GM20000 (cell line): ENCODE measurements around the gene CD99L2.

Experiments used
- DNase-seq: peaks from one replicate; pipeline ENCODE4 v3.0.0; 2012; ENCODE audit warnings: low spot score
- TF ChIP-seq, protein P1 (sequence below): IDR thresholded peaks from 2 replicates; pipeline ENCODE4 v1.5.1; 2012; ENCODE audit warnings: mild to moderate bottlenecking, control low read depth; ENCODE audit errors: extremely low read depth, missing control alignments

Gene CD99L2

DNA sequence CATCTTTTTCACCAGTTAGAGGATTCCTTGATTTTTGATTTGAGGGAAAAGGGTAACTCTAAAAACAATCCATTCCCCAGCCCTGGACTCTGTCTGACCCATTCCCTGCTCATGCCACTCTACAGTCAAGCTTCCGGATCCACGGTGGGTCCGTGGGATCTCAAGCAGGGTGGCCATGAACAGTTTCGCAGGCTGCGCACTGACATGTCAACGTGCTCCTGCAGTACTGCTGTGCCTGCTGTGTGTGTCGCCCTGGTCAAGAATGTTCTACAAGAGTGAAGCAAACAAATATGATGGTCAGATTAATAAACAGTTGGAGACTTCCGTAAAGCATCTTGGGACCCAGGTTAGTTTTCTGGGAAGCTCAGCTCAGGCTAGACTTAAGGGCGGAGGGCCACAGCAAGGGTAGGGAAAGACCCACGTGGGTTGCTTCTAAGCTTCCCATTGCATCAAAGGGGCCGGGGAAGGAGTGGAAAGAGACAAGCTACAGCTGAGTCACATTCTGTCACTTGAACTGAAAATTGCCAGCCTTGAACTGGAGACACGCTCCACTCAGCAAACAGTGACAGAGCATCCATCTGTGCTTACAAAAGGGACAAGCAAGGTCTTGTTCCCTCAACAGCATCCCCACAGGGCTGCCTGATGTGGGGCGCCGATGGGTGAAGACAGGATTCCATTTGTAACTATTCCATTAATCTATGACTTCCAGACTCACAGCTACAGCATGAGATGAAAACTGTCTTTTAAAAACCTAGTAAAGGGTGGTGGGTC lies 123.5 kb downstream of the CD99L2 start:
- TF ChIP-seq, protein P1, sequence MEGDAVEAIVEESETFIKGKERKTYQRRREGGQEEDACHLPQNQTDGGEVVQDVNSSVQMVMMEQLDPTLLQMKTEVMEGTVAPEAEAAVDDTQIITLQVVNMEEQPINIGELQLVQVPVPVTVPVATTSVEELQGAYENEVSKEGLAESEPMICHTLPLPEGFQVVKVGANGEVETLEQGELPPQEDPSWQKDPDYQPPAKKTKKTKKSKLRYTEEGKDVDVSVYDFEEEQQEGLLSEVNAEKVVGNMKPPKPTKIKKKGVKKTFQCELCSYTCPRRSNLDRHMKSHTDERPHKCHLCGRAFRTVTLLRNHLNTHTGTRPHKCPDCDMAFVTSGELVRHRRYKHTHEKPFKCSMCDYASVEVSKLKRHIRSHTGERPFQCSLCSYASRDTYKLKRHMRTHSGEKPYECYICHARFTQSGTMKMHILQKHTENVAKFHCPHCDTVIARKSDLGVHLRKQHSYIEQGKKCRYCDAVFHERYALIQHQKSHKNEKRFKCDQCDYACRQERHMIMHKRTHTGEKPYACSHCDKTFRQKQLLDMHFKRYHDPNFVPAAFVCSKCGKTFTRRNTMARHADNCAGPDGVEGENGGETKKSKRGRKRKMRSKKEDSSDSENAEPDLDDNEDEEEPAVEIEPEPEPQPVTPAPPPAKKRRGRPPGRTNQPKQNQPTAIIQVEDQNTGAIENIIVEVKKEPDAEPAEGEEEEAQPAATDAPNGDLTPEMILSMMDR: no peak
- no peak for DNase-seq

- TF ChIP-seq, protein P1: no peak
- no peak for DNase-seq
Observed at GRCh38 chrX:150773634-150774033, 124.8 kb downstream of the CD99L2 start.

DNA sequence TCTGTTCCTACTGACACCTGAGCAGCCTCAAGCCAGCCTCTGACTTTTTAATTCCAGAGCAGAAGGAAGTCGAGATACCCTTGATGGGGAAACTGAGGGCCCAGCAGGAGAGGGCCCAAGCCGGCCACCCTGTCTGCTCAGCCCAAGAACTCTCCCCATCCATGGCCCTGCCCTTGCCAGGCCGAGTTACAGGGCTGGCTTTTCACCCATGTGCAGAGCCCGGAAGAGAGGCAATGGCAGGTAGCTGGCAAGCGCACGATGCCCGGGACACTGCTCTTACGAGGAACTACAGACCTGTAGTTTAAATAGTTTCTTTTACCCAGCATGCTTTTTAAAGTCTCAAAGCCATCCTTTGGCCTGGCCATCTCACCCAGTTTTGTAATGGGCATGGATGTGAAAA lies 125.4 kb downstream of the CD99L2 start:
- TF ChIP-seq, protein P1: no peak
- DNase-seq: no peak

DNA sequence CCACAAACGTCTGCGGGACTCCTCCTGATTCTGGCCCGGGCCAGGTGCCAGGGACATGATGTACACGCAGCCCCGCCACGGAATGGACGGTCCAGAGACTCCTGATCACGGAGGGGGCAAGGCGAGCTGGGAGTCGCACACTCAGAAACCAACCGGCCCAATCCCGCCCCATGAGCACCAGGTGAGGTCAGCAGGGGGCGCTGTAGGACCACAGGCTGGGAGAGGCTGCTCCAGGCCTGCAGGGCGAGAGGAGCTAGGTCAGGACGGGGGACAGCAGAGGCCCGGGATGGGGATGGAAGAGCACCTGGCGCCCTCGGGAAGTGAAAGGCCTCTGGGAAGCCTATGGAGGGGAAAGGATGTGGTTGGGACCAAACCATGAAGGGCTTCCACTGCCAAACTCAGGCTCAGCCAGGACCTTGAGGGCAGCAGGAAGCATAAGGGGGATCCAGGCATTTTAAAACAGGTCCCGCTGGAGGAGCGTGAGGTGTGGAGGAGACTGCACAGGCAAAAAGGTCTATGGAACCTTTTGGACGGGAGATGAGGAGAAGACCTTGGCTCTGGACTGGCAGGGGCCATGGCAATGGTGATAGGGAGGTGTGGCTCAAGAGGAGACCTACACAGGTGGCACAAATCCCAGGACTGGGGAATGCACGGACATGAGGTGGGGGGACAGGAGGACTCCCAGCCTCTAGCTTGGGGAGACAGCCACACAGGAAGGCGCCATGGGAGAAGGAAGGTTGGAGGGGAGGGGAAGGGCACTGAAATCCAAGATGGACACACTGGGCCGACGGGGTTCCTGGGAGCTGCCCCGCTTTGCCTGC lies 126.1 kb downstream of the CD99L2 start:
- DNase-seq: peak; percentile 77
- TF ChIP-seq, protein P1: peak; percentile 59

GRCh38 chrX:150771116-150771515 lies 127.4 kb downstream of the CD99L2 start:
- DNase-seq: no peak
- TF ChIP-seq, protein P1: no peak

DNA sequence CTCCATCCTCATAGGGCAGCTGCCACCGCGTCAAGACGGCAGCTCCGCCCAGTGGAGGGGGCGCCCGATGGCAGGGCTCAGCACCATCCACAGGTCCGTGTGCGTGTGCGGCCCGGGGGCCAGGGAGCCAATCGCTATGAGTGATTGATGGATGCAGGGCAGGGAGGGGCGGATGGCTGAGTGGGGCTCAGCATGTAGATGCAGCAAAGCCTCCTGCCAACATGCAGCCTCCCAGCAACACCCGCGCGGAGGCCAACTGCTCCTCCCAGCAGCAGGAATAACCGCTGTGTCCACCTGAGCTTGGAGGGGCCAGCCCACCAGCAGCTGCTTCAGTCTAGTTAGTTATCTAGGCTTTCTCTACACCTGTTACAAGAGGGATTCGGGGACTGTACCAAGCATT lies 127.8 kb downstream of the CD99L2 start:
- DNase-seq: no peak
- TF ChIP-seq, protein P1: no peak

GRCh38 chrX:150769408-150769807 lies 129.1 kb downstream of the CD99L2 start:
- DNase-seq: no peak
- TF ChIP-seq, protein P1: no peak
